Upper lobe of left lung (tissue), 4 donors: Measurements from ENCODE around the gene COL23A1.

Experiments
- EP300 ChIP-seq, 4 donors: sonication (generic); formaldehyde crosslinking; IDR thresholded peaks; one replicate each; pipeline ENCODE4 v1.5.1; 2017; ENCODE audit warnings: antibody characterized with exemption in 4 of 4, control low read depth in 2 of 4
- POLR2A ChIP-seq, 4 donors: fragments of 450-650 bp; IDR thresholded peaks; one replicate each; pipeline ENCODE4 v1.5.1; 2016 to 2017; ENCODE audit warnings: antibody characterized with exemption in 4 of 4, mild to moderate bottlenecking in 2 of 4
- POLR2AphosphoS5 ChIP-seq, 2 donors: sonication (generic); formaldehyde crosslinking; IDR thresholded peaks; one replicate each; pipeline ENCODE4 v1.5.1; 2017; ENCODE audit warnings: antibody characterized with exemption in 2 of 2
- TF ChIP-seq, protein P1 (sequence below), 6 experiments: fragments of 450-650 bp in 4 of 6; fragments of 200-600 bp in 2 of 6; sonication (generic) in 2 of 6; IDR thresholded peaks; one replicate each; pipeline ENCODE4 v1.5.1; 2016 to 2019; ENCODE audit warnings: antibody characterized with exemption in 6 of 6

DNA sequence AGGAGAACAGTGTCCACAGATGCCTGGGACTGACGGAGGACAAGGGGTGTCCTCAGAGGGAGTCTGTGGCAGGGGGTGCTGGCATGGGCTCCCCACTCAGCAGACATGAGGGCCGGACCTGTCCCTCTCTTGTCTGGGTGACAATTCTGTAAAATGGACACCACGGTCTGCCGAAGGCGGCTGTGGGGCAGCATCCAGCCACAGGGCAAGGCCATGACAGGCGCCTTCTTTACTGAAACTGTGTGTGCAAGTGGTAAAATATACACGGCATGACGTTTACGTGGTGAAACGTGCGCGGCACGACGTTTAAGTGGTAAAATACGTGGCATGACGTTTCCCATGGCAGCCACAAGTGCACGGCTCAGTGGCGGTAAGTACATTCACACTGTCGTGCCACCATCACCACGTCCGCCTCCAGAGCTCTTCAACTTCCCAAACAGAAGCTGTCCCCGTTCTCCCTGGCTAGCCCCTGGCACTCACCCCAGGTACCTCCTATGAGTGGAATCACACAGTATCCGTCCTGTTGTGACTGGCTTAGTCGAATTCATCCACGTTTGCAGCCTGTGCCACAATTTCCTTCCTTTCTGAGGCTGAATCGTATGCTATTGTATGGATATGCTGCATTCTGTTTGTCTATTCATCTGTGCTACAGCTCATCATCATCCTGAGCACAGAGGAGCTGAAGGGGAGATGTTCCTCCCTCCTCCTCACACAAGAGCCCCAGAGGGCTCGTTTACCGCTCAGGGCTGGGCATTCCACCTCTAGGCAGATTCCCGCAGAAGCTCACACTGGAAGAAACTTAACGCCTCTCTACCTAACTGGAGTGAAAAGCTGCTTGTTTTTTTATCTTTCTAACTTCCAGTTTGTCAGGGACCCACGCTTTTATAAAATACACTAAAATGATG is 52.5 kb downstream of the COL23A1 start:
- TF ChIP-seq POLR2AphosphoS5 (IDR thresholded peaks at IDR 0.05), result no peak
- TF ChIP-seq, protein P1, sequence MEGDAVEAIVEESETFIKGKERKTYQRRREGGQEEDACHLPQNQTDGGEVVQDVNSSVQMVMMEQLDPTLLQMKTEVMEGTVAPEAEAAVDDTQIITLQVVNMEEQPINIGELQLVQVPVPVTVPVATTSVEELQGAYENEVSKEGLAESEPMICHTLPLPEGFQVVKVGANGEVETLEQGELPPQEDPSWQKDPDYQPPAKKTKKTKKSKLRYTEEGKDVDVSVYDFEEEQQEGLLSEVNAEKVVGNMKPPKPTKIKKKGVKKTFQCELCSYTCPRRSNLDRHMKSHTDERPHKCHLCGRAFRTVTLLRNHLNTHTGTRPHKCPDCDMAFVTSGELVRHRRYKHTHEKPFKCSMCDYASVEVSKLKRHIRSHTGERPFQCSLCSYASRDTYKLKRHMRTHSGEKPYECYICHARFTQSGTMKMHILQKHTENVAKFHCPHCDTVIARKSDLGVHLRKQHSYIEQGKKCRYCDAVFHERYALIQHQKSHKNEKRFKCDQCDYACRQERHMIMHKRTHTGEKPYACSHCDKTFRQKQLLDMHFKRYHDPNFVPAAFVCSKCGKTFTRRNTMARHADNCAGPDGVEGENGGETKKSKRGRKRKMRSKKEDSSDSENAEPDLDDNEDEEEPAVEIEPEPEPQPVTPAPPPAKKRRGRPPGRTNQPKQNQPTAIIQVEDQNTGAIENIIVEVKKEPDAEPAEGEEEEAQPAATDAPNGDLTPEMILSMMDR (IDR thresholded peaks at IDR 0.05), result no peak
- no peak for TF ChIP-seq POLR2A (IDR thresholded peaks at IDR 0.05)
- no peak for TF ChIP-seq EP300 (IDR thresholded peaks at IDR 0.05)
